Spleen (tissue), 7 donors: ENCODE data around the gene INPP4B.

Experiments
- POLR2A ChIP-seq, 3 donors: fragments of 450-650 bp; IDR thresholded peaks; one replicate each; pipeline ENCODE4 v1.5.1; 2017; ENCODE audit warnings: antibody characterized with exemption in 3 of 3, mild to moderate bottlenecking in 1 of 3
- TF ChIP-seq, protein P1 (sequence below), 11 experiments: fragments of 200-600 bp in 7 of 11; fragments of 450-650 bp in 4 of 11; sonication (generic) in 4 of 11; IDR thresholded peaks in 8 of 11; conservative IDR thresholded peaks in 3 of 11; 1 replicate in 7 of 11; 2 replicates in 4 of 11; pipeline versions ENCODE4 v1.4.0 to v1.8.0; 2016 to 2021; ENCODE audit warnings: antibody characterized with exemption in 11 of 11, inconsistent platforms in 4 of 11, mild to moderate bottlenecking in 1 of 11
- donor health status: DM: no; HTN: no; CAD: no; lungs with moderate emphysema.
- donor health status: DM: no; HTN: no; CAD: no.
- donor health status: DM: no; HTN: no; CAD: no.

DNA sequence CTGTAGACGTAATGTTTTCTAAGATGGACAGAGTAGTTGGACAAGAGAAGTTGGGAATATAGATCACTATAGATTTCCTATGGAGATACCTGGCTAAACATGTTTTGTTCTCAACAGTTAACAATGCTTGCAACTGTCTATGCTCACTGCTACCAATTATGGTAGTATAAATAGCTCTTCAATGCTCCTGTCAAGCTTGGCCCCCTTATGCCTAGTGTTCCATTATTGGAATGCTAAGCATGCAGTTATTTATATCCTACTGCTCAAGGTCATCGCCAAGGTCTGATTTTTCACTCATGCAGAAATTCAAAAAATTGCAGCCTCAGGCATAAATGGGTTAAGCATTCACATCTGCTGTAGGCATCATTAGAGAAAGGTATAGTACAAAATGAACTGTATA, 690.8 kb downstream of the INPP4B start:
- TF ChIP-seq, protein P1, sequence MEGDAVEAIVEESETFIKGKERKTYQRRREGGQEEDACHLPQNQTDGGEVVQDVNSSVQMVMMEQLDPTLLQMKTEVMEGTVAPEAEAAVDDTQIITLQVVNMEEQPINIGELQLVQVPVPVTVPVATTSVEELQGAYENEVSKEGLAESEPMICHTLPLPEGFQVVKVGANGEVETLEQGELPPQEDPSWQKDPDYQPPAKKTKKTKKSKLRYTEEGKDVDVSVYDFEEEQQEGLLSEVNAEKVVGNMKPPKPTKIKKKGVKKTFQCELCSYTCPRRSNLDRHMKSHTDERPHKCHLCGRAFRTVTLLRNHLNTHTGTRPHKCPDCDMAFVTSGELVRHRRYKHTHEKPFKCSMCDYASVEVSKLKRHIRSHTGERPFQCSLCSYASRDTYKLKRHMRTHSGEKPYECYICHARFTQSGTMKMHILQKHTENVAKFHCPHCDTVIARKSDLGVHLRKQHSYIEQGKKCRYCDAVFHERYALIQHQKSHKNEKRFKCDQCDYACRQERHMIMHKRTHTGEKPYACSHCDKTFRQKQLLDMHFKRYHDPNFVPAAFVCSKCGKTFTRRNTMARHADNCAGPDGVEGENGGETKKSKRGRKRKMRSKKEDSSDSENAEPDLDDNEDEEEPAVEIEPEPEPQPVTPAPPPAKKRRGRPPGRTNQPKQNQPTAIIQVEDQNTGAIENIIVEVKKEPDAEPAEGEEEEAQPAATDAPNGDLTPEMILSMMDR (IDR thresholded peaks at IDR 0.05 in 8 of 11, conservative IDR thresholded peaks at IDR 0.05 in 3 of 11): no peak
- no peak for TF ChIP-seq POLR2A (IDR thresholded peaks at IDR 0.05)
